ENCODE results near the gene SLC35A4. TPM values are rescaled to one million over a fixed set of nuclear protein-coding genes. Genes with fewer than 3 reads are reported as not detected.

The SLC35A4 gene
- polyA plus RNA-seq, 3 donors = 31.2 to 65.9 (median 43.5) TPM

GRCh38 chr5:140556438-140556837 is 8.2 kb upstream of the SLC35A4 start:
- H3K27ac ChIP-seq (ENCODE audit: low read depth, low read length) = no peak overlapping the region
- WGBS, 3 donors = 3 to 5% (median 4%) methylated on average over 6 of the region's 6 CpGs

GRCh38 chr5:140557136-140557805 is 7.4 kb upstream of the SLC35A4 start, which contains the start of gene SRA1:
TSS of gene SRA1 (minus strand) at chr5:140557473. CDS start at chr5:140557452, 21 bp downstream.
- 1 to 2% (median 1%) methylated on average over 45 to 46 of the region's 46 CpGs for WGBS, 3 donors
- peak within 1 kb of the TSS; percentile 81 for H3K27ac ChIP-seq (ENCODE audit: low read depth, low read length)

- whole genome bisulfite sequencing, 3 donors = 72 to 87% (median 73%) methylated on average over 3 of the region's 3 CpGs
Measured at GRCh38 chr5:140557965-140558364, 6.7 kb upstream of the SLC35A4 start.

GRCh38 chr5:140558542-140558941 is 6.1 kb upstream of the SLC35A4 start:
- 93 to 94% (median 94%) methylated on average over 7 to 9 of the region's 9 CpGs for WGBS, 3 donors
- H3K27ac ChIP-seq (ENCODE audit: low read depth, low read length) = no peak overlapping the region

More at GRCh38 chr5:140557965-140558364, 6.7 kb upstream of the SLC35A4 start:
- H3K27ac ChIP-seq (ENCODE audit: low read depth, low read length) = peak overlapping the region; percentile 63

- H3K27ac ChIP-seq (ENCODE audit: low read depth, low read length) = no peak overlapping the region
- 91 to 92% (median 91%) methylated on average over 10 of the region's 10 CpGs for WGBS, 3 donors
Measured at GRCh38 chr5:140560227-140560626, 4.4 kb upstream of the SLC35A4 start.

GRCh38 chr5:140561753-140562523 is 2.7 kb upstream of the SLC35A4 start:
- WGBS, 3 donors = 82 to 95% (median 93%) methylated on average over 10 of the region's 10 CpGs
- H3K27ac ChIP-seq (ENCODE audit: low read depth, low read length) = no peak overlapping the region

GRCh38 chr5:140563596-140563995 is 1.0 kb upstream of the SLC35A4 start:
- 55 to 71% (median 68%) methylated on average over 8 of the region's 8 CpGs for WGBS, 3 donors
- peak overlapping the region; percentile 70 for H3K27ac ChIP-seq (ENCODE audit: low read depth, low read length)

GRCh38 chr5:140565024-140565779 is 574 bp downstream of the SLC35A4 start:
- WGBS, 3 donors = 5 to 7% (median 7%) methylated on average over 13 of the region's 13 CpGs
- peak overlapping the region; percentile 70 for H3K27ac ChIP-seq (ENCODE audit: low read depth, low read length)

GRCh38 chr5:140565780-140566095 is 1.1 kb downstream of the SLC35A4 start:
- H3K27ac ChIP-seq (ENCODE audit: low read depth, low read length) = no peak overlapping the region
- 85 to 89% (median 85%) methylated on average over 4 of the region's 4 CpGs for WGBS, 3 donors

- H3K27ac ChIP-seq (ENCODE audit: low read depth, low read length) = no peak overlapping the region
- 92% methylated on average over 5 of the region's 5 CpGs for WGBS, 3 donors
Measured at GRCh38 chr5:140566665-140567064, 2.0 kb downstream of the SLC35A4 start.

- H3K27ac ChIP-seq (ENCODE audit: low read depth, low read length) = no peak overlapping the region
- WGBS, 3 donors = 87 to 91% (median 88%) methylated on average over 22 of the region's 22 CpGs
Measured at GRCh38 chr5:140567136-140567818, 2.6 kb downstream of the SLC35A4 start.

GRCh38 chr5:140567871-140568270 is 3.2 kb downstream of the SLC35A4 start:
- WGBS, 3 donors = 95 to 97% (median 96%) methylated on average over 13 of the region's 13 CpGs
- no peak overlapping the region for H3K27ac ChIP-seq (ENCODE audit: low read depth, low read length)

GRCh38 chr5:140568443-140569063 is 3.9 kb downstream of the SLC35A4 start:
- 73 to 93% (median 91%) methylated on average over 2 of the region's 2 CpGs for WGBS, 3 donors
- no peak overlapping the region for H3K27ac ChIP-seq (ENCODE audit: low read depth, low read length)

GRCh38 chr5:140569197-140569596 is 4.6 kb downstream of the SLC35A4 start:
- WGBS, 3 donors = 25 to 79% (median 41%) methylated on average over 4 of the region's 4 CpGs
- H3K27ac ChIP-seq (ENCODE audit: low read depth, low read length) = no peak overlapping the region

- WGBS, 3 donors = 84 to 93% (median 93%) methylated on average over 4 of the region's 4 CpGs
Measured at GRCh38 chr5:140570058-140570457, 5.4 kb downstream of the SLC35A4 start.

GRCh38 chr5:140570488-140570887 is 5.9 kb downstream of the SLC35A4 start:
- H3K27ac ChIP-seq (ENCODE audit: low read depth, low read length) = peak overlapping the region; percentile 17
- 96 to 100% (median 100%) methylated on average over 1 of the region's 1 CpG for WGBS, 3 donors

More at GRCh38 chr5:140570058-140570457, 5.4 kb downstream of the SLC35A4 start:
- peak overlapping the region; percentile 17 for H3K27ac ChIP-seq (ENCODE audit: low read depth, low read length)

GRCh38 chr5:140571105-140571504 is 6.5 kb downstream of the SLC35A4 start:
- 65 to 77% (median 75%) methylated on average over 5 of the region's 5 CpGs for WGBS, 3 donors
- H3K27ac ChIP-seq (ENCODE audit: low read depth, low read length) = no peak overlapping the region

- no peak overlapping the region for H3K27ac ChIP-seq (ENCODE audit: low read depth, low read length)
- WGBS, 3 donors = 93 to 95% (median 94%) methylated on average over 7 of the region's 7 CpGs
Measured at GRCh38 chr5:140573683-140574082, 9.1 kb downstream of the SLC35A4 start.

Data from adipose tissue (tissue), 3 donors.